Stimulated activated CD8-positive, alpha-beta memory T cell treated with anti-CD3 and anti-CD28 coated beads, Interleukin-2, amount 100 ng/mL, for 48 hours (primary cell): ENCODE data around the gene CNTNAP3.
"Not testable (repeated sequence)": the region's sequence is repeated elsewhere in the genome, so short reads cannot be mapped to it uniquely, and the experiment has no call there.

Experiments
- DNase-seq, 2 donors: peaks; one replicate each; pipeline ENCODE4 v3.0.0-alpha.2; 2020; ENCODE audit warnings: low read depth in 2 of 2

The CNTNAP3 gene

GRCh38 chr9:39067683-39068082 lies 220.3 kb downstream of the CNTNAP3 start:
- not testable (repeated sequence) for DNase-seq

GRCh38 chr9:39062966-39063365 lies 225.0 kb downstream of the CNTNAP3 start:
- not testable (repeated sequence) for DNase-seq

DNA sequence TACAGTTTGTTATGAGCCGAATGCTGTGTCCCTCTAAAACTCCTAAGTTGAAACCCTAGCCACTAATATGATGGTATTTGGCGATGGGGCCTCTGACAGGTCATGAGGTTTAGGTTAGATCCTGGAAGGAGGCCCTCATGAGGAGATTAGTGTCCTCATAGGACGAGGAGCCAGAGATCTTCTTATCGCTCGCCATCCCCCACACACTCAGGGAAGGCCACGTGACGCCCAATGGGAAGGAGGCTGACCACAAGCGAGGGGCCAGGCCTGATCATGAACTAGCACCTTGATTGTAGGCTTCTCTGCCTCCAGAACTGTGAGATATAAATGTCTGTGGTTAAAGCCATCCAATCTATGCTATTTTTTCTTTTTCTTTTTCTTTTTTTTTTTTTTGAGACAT lies 233.5 kb downstream of the CNTNAP3 start:
- not testable (repeated sequence) for DNase-seq

DNA sequence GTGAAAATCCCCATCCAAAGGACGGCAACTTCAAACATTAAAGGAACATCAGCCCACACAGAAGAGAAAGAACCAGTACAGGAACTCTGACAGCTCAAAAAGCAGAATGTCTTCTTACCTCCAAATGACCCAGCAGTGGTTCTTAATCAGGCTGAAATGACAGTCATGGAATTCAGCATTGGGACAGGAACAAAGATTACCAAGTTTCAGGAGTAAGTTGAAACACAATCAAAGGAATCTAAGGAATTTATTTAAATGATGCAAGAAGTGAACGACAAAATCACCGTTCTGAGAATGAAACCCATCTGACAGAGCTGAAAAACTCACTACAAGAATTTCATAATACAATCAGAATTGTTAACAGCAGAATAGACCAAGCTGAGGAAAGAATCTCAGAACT lies 241.1 kb downstream of the CNTNAP3 start:
- DNase-seq = not testable (repeated sequence)

- not testable (repeated sequence) for DNase-seq
These were observed 245.6 kb downstream of the CNTNAP3 start for GRCh38 chr9:39042352-39042803.

DNA sequence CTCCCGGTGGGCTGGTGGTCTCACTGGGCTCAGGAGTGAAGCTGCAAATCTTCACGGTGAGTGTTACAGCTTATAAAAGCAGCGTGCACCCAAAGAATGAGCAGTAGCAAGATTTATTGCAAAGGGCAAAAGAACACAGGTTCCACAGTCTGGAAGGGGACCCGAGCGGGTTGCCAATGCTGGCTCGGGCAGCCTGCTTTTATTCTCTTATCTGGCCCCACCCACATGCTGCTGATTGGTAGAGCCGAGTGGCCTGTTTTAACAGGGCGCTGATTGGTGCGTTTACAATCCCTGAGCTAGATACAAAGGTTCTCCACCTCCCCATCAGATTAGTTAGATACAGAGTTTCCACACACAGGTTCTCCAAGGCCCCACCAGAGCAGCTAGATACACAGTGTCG lies 246.2 kb downstream of the CNTNAP3 start:
- not testable (repeated sequence) for DNase-seq

DNA sequence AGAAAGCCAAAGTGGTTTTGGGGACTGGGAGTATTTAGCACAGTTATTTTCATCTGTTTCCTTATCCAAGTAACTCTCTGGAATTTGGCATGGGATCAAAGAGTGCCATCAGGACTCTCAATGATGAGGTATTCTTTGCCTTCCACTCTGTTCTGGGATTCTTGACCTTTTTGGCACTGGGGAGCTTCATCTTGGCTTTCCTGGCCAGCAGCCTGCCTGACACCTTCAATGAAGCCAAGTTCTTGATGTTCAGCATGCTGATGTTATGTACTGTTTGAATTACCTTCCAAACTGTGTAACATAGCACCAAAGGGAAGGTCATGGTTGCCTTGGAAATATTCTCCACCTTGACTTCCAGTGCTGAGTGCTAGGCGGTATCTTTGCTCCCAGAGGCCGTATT lies 248.8 kb downstream of the CNTNAP3 start:
- not testable (repeated sequence) for DNase-seq

DNA sequence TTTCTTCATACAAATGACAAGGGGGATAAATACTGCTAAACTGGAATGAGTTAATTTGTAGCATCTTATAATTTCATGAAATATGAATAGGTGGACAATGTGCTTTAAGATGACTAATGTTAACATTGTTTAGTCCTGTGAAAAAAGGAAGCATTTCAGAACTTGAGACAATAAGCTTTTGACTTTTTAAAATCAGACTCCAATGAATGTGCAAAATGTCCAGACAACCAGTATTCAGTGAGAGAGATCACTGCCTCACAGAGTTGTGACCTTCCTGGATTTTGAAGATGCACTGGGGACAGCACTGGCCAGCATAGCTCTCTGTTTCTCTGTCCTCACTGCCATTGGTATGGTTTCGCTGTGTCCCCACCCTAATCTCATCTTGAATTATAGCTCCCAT lies 249.7 kb downstream of the CNTNAP3 start:
- DNase-seq = not testable (repeated sequence)

DNA sequence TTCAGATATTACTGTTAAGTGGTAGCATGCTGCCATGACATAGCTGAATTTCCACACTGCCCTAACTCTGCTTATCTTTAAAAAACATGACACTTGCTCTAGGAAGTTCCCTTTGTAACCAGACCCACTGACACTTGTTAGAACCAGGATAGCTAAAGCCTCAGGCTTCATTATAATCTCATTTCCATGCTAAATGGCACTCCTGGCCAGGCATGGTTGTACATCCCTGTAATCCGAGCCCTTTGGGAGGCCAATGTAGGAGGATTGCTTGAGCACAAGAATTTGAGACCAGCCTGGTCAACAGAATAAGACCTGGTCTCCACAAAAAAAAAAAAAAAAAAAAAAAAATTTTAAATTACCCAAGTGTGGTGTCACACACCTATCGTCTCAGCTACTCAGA lies 254.1 kb downstream of the CNTNAP3 start:
- not testable (repeated sequence) for DNase-seq

- not testable (repeated sequence) for DNase-seq
These were observed 257.6 kb downstream of the CNTNAP3 start for GRCh38 chr9:39030204-39031019.

DNA sequence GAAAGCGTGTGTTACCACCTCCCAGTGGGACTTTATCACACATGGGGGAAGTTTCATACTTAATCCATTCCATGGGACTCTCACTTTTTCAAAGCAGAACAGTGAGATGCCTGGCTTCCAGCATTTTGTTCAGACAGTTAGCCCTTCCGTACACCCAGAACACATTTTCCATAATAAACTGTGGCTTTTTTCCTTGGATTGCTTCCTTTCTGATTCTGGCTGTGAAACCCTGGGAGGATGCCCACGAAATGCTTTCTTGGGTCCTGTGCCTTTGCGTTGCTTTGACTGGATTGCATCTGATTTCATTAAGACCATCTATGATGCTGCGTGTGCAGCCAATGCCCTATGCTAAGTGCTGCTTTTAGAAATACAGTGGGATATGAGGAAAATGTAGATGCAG lies 259.1 kb downstream of the CNTNAP3 start:
- not testable (repeated sequence) for DNase-seq

GRCh38 chr9:39028168-39028567 lies 259.8 kb downstream of the CNTNAP3 start:
- DNase-seq = not testable (repeated sequence)

DNA sequence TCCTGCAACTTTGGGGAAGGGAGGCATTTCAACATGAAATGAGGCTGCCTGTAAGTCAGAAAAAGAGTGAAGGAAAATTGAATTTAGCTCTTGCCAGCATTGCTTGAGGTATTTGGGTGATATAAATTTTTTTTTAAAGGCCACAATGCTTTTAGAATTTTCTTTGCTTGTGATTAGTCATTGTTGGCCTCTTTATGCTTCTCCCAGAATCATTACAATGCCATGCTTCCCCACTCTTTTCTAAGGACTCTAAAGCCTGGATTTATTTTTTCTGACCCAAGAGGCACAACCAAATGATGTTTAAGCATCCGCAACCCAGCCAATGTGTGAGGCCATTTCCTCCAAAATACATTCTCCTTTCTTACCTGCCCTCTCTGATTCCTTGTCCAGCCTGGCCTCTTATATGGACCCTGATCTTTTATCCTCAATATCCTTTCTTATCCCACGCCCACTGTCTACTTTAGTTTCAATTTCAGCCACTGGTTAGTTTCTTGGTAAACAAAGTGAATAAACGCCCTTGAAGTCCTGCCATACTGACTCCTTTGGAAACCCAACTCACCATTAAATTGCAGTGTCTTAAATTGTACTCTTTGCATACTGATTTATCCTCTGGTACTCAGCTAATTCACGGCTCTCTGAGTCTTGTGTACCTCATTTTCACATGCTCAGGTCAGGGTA lies 261.9 kb downstream of the CNTNAP3 start:
- not testable (repeated sequence) for DNase-seq
